Hepatocyte (in vitro differentiated cells): ENCODE measurements around the gene TBKBP1.

ENCODE experiments used
- CTCF ChIP-seq: fragments of 200-600 bp; sonication (generic); IDR thresholded peaks from 2 replicates; pipeline ENCODE4 v1.5.1; 2016; ENCODE audit warnings: antibody characterized with exemption, mild to moderate bottlenecking; ENCODE audit not compliant: poor library complexity
- EZH2 ChIP-seq: fragments of 200-600 bp; sonication (generic); IDR thresholded peaks from 2 replicates; pipeline ENCODE4 v1.6.1; 2016; ENCODE audit warnings: antibody characterized with exemption, mild to moderate bottlenecking, borderline replicate concordance
- EZH2phosphoT487 ChIP-seq: fragments of 200-600 bp; sonication (generic); IDR thresholded peaks from one replicate; pipeline ENCODE4 v1.6.1; 2018; ENCODE audit warnings: antibody characterized with exemption, mild to moderate bottlenecking, low read depth, moderate library complexity; ENCODE audit not compliant: unreplicated experiment, severe bottlenecking

GRCh38 chr17:47711366-47712099, 17.6 kb downstream of the TBKBP1 start:
- no peak for TF ChIP-seq CTCF
- TF ChIP-seq EZH2phosphoT487, result no peak
- no peak for TF ChIP-seq EZH2
